SK-N-SH (cell line): ENCODE results near the gene POU2F3. TPM values are rescaled to one million over a fixed set of nuclear protein-coding genes. Genes with fewer than 3 reads are reported as not detected.

Source experiments
- CTCF ChIA-PET: fragments of 300-600, 350-600 bp; formaldehyde crosslinking; extraction: SDS; loops from one replicate; lab custom pipeline; 2021; lab: Yijun Ruan, JAX
- POLR2A ChIA-PET: fragments of 350-600 bp; sonication (Branson Sonifier 250); formaldehyde crosslinking; extraction: SDS; loops from one replicate; lab custom pipeline; 2020; ENCODE audit warnings: antibody characterized with exemption, inconsistent platforms; lab: Yijun Ruan, JAX
- DNase-seq: peaks from one replicate; pipeline ENCODE4 v3.0.0; 2012
- H2AFZ ChIP-seq: fragments of 200-600 bp; sonication (generic); 2 replicates; pipeline ENCODE4 v1.8.1; 2016; ENCODE audit warnings: antibody characterized with exemption, mild to moderate bottlenecking, low read depth
- H3F3A ChIP-seq: fragments of 200-600 bp; sonication (generic); replicated peaks from 2 replicates; pipeline ENCODE3; 2016; ENCODE audit warnings: antibody characterized with exemption, mild to moderate bottlenecking; ENCODE audit not compliant: insufficient read depth
- H3K27ac ChIP-seq, 2 experiments: fragments of 200-500 bp in 1 of 2; fragments of 200-600 bp in 1 of 2; sonication (Bioruptor generic) in 1 of 2; sonication (generic), shearing (Covaris generic) in 1 of 2; 2 replicates each; pipeline versions ENCODE4 v1.5.1 to v1.6.1; 2014 to 2016; ENCODE audit warnings: low read depth in 2 of 2, inconsistent platforms in 1 of 2, low read length in 1 of 2, mild to moderate bottlenecking in 1 of 2, mixed read lengths in 1 of 2
- H3K27me3 ChIP-seq: fragments of 200-600 bp; sonication (generic), shearing (Covaris generic); 2 replicates; pipeline ENCODE4 v1.6.1; 2016; ENCODE audit warnings: mixed run types; ENCODE audit not compliant: insufficient read depth
- H3K36me3 ChIP-seq, 2 experiments: fragments of 200-500 bp in 1 of 2; fragments of 200-600 bp in 1 of 2; sonication (Bioruptor generic) in 1 of 2; sonication (generic) in 1 of 2; replicated peaks in 1 of 2; 2 replicates each; pipeline versions ENCODE3 to v1.5.1; 2014 to 2016; ENCODE audit warnings: low read length in 1 of 2, mild to moderate bottlenecking in 1 of 2; ENCODE audit not compliant: insufficient read depth in 2 of 2, control insufficient read depth in 1 of 2
- H3K4me1 ChIP-seq, 2 experiments: fragments of 200-500 bp in 1 of 2; fragments of 200-600 bp in 1 of 2; sonication (Bioruptor generic) in 1 of 2; sonication (generic), shearing (Covaris generic) in 1 of 2; 2 replicates each; pipeline versions ENCODE4 v1.5.1 to v1.6.1; 2014 to 2016; ENCODE audit warnings: low read depth in 1 of 2, low read length in 1 of 2, mixed run types in 1 of 2; ENCODE audit not compliant: insufficient read depth in 2 of 2, control insufficient read depth in 1 of 2
- H3K4me2 ChIP-seq: fragments of 200-600 bp; sonication (generic), shearing (Covaris generic); 2 replicates; pipeline ENCODE4 v1.6.1; 2017; ENCODE audit warnings: mixed run types
- H3K4me3 ChIP-seq, 2 experiments: fragments of 200-500 bp in 1 of 2; fragments of 200-600 bp in 1 of 2; sonication (Bioruptor generic) in 1 of 2; sonication (generic), shearing (Covaris generic) in 1 of 2; 2 replicates each; pipeline versions ENCODE4 v1.5.1 to v1.8.1; 2014 to 2016; ENCODE audit warnings: low read depth in 2 of 2, inconsistent platforms in 1 of 2, low read length in 1 of 2, mild to moderate bottlenecking in 1 of 2, mixed read lengths in 1 of 2, moderate library complexity in 1 of 2
- H3K79me2 ChIP-seq: fragments of 200-600 bp; sonication (generic); 2 replicates; pipeline ENCODE4 v1.8.1; 2017; ENCODE audit warnings: mild to moderate bottlenecking; ENCODE audit not compliant: insufficient read depth
- H3K9ac ChIP-seq: fragments of 200-600 bp; sonication (generic); 2 replicates; pipeline ENCODE4 v1.6.1; 2017; ENCODE audit warnings: mixed run types
- H3K9me2 ChIP-seq: fragments of 200-600 bp; sonication (generic); 2 replicates; pipeline ENCODE4 v1.6.1; 2017; ENCODE audit warnings: mixed run types
- H3K9me3 ChIP-seq: fragments of 200-600 bp; sonication (generic); 2 replicates; pipeline ENCODE4 v1.6.1; 2017; ENCODE audit warnings: mixed run types, mild to moderate bottlenecking, moderate library complexity
- H4K20me1 ChIP-seq: fragments of 200-600 bp; sonication (generic); 2 replicates; pipeline ENCODE4 v1.6.1; 2017; ENCODE audit warnings: mild to moderate bottlenecking, mixed run types; ENCODE audit not compliant: insufficient read depth
- ELF1 ChIP-seq: IDR thresholded peaks from 2 replicates; pipeline ENCODE4 v1.4.0; 2012
- EP300 ChIP-seq, 2 experiments: IDR thresholded peaks; 2 replicates each; pipeline versions ENCODE4 v1.4.0 to v1.6.1; 2012; ENCODE audit warnings: borderline replicate concordance in 1 of 2, low read depth in 1 of 2, low read length in 1 of 2
- EZH2phosphoT487 ChIP-seq: fragments of 200-600 bp; sonication (generic); IDR thresholded peaks from 2 replicates; pipeline ENCODE4 v1.6.1; 2017; ENCODE audit warnings: low read depth, mixed run types, mild to moderate bottlenecking, antibody characterized with exemption, moderate library complexity, borderline replicate concordance
- FOXM1 ChIP-seq: IDR thresholded peaks from 2 replicates; pipeline ENCODE4 v1.4.0; 2012; ENCODE audit warnings: low read depth, mild to moderate bottlenecking
- JUND ChIP-seq: IDR thresholded peaks from 2 replicates; pipeline ENCODE4 v1.4.0; 2012
- MXI1 ChIP-seq: IDR thresholded peaks from 2 replicates; pipeline ENCODE4 v1.6.1; 2012; ENCODE audit warnings: mild to moderate bottlenecking, low read depth, low read length, improper control_type of control experiment
- NRF1 ChIP-seq: IDR thresholded peaks from 2 replicates; pipeline ENCODE4 v1.6.1; 2012; ENCODE audit warnings: low read depth, mild to moderate bottlenecking, low read length
- TAF1 ChIP-seq: IDR thresholded peaks from 2 replicates; pipeline ENCODE4 v1.6.1; 2012; ENCODE audit warnings: low read depth, mild to moderate bottlenecking, low read length, moderate library complexity, borderline replicate concordance
- USF2 ChIP-seq: fragments of 150-350 bp; IDR thresholded peaks from 2 replicates; pipeline ENCODE4 v1.6.1; 2017; ENCODE audit warnings: antibody characterized with exemption, low read length, low read depth, borderline replicate concordance
- WGBS: methylation state at CpG from one replicate; pipeline ENCODE4 v1.1.6; 2017; ENCODE audit warnings: low lambda C conversion rate; 5-methylcytosine and 5-hydroxymethylcytosine counted together
- polyA plus RNA-seq, 3 experiments: library from polyadenylated mRNA; depleted of rRNA; stranded (reverse); fragments of >200 nt; gene quantifications; 2 replicates each; pipeline ENCODE4 v1.2.3, GENCODE V29; 2012
- TF ChIP-seq, protein P1 (sequence below): IDR thresholded peaks from 2 replicates; pipeline ENCODE4 v1.4.0; 2012; ENCODE audit warnings: low read depth, borderline replicate concordance
- TF ChIP-seq, protein P2 (sequence below): IDR thresholded peaks from 2 replicates; pipeline ENCODE4 v1.6.1; 2012; ENCODE audit warnings: mild to moderate bottlenecking, low read depth, low read length, moderate library complexity

Gene POU2F3
- polyA plus RNA-seq, 1 of the 3 experiments (the other 2 are of a cell fraction) = 0.02 TPM

GRCh38 chr11:120203626-120204025 lies 36.3 kb upstream of the POU2F3 start:
- Histone ChIP-seq H3K9ac (no peak overlapping the region), H3K27me3 (peaks cover 7% of the 10 kb centered on the region; the same call in 1 of the 2 replicates), H3K9me2 (no peaks in the 10 kb centered on the region), H4K20me1 (no peaks in the 10 kb centered on the region), H2AFZ (no peak overlapping the region), H3K79me2 (no peaks in the 10 kb centered on the region), H3K4me1 (peaks cover 7 to 10% of the 10 kb centered on the region in 2 experiments; a peak in 2 of 4 replicates), H3K4me2 (no peak overlapping the region), H3K4me3 (no peak overlapping the region), H3K36me3 (no peaks in the 10 kb centered on the region), H3K27ac (no peak overlapping the region), H3K9me3 (no peaks in the 10 kb centered on the region), H3F3A (no peaks in the 10 kb centered on the region)
- TF ChIP-seq ELF1 (no peak), NRF1 (no peak), TAF1 (no peak), EP300 (IDR thresholded peaks at IDR 0.05; ENCODE audit: borderline replicate concordance in 1 of 2, low read depth in 1 of 2, low read length in 1 of 2) (peak in 1 of 2 experiments; percentile 57; a peak in 2 of 4 replicates)
- 88% methylated on average over 4 of the region's 4 CpGs for WGBS
- no peak for DNase-seq
- ChIA-PET CTCF (interaction anchor here (0.8 to 1.2 kb wide), 2 partner anchors 26 to 32 kb away, joined by 3 read pairs; no protein-coding TSS in a partner anchor), POLR2A (no interaction called here)

DNA sequence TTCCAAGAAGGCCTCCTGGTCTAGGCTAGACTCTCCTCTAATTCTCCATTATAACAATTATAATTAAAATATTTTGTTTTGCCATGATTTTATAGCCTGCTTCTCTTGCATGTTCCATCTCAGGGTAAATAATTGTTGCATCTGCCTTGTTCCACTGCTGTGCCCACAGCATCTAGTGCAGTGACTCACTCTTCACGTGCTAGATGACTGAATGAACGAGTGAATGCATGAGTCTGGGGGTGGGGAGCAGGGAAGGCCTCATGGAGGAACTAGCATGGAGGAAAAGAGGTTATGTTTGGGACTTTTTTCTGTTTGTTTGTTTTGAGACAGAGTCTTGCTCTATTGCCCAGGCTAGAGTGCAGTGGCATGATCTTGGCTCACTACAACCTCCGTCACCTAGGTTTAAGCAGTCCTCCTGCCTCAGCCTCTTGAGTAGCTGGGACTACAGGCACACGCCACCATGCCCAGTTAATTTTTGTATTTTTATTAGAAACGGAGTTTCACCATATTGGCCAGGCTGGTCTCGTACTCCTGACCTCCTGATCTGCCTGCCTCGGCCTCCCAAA lies 34.3 kb upstream of the POU2F3 start:
- 69% methylated on average over 7 of the region's 7 CpGs for WGBS
- TF ChIP-seq MXI1 (no peak), JUND (0 out of 2 replicates have a peak, but pooled peaks have one; percentile 5), EZH2phosphoT487 (no peak), FOXM1 (no peak), USF2 (no peak)
- TF ChIP-seq, protein P1, sequence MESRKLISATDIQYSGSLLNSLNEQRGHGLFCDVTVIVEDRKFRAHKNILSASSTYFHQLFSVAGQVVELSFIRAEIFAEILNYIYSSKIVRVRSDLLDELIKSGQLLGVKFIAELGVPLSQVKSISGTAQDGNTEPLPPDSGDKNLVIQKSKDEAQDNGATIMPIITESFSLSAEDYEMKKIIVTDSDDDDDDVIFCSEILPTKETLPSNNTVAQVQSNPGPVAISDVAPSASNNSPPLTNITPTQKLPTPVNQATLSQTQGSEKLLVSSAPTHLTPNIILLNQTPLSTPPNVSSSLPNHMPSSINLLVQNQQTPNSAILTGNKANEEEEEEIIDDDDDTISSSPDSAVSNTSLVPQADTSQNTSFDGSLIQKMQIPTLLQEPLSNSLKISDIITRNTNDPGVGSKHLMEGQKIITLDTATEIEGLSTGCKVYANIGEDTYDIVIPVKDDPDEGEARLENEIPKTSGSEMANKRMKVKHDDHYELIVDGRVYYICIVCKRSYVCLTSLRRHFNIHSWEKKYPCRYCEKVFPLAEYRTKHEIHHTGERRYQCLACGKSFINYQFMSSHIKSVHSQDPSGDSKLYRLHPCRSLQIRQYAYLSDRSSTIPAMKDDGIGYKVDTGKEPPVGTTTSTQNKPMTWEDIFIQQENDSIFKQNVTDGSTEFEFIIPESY = no peak
- TF ChIP-seq, protein P2, sequence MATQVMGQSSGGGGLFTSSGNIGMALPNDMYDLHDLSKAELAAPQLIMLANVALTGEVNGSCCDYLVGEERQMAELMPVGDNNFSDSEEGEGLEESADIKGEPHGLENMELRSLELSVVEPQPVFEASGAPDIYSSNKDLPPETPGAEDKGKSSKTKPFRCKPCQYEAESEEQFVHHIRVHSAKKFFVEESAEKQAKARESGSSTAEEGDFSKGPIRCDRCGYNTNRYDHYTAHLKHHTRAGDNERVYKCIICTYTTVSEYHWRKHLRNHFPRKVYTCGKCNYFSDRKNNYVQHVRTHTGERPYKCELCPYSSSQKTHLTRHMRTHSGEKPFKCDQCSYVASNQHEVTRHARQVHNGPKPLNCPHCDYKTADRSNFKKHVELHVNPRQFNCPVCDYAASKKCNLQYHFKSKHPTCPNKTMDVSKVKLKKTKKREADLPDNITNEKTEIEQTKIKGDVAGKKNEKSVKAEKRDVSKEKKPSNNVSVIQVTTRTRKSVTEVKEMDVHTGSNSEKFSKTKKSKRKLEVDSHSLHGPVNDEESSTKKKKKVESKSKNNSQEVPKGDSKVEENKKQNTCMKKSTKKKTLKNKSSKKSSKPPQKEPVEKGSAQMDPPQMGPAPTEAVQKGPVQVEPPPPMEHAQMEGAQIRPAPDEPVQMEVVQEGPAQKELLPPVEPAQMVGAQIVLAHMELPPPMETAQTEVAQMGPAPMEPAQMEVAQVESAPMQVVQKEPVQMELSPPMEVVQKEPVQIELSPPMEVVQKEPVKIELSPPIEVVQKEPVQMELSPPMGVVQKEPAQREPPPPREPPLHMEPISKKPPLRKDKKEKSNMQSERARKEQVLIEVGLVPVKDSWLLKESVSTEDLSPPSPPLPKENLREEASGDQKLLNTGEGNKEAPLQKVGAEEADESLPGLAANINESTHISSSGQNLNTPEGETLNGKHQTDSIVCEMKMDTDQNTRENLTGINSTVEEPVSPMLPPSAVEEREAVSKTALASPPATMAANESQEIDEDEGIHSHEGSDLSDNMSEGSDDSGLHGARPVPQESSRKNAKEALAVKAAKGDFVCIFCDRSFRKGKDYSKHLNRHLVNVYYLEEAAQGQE = no peak
- Histone ChIP-seq H2AFZ (no peak overlapping the region), H3K9me2 (no peaks in the 10 kb centered on the region), H3K27ac (no peak overlapping the region), H3F3A (peaks cover 2% of the 10 kb centered on the region), H3K4me1 (peaks cover 11 to 16% of the 10 kb centered on the region in 2 experiments; a peak in 3 of 4 replicates), H4K20me1 (no peaks in the 10 kb centered on the region), H3K79me2 (no peaks in the 10 kb centered on the region), H3K9ac (no peak overlapping the region), H3K9me3 (no peaks in the 10 kb centered on the region), H3K27me3 (peaks cover 7% of the 10 kb centered on the region; the same call in 1 of the 2 replicates), H3K36me3 (no peaks in the 10 kb centered on the region), H3K4me2 (no peak overlapping the region), H3K4me3 (no peak overlapping the region)
- CTCF ChIA-PET = interaction anchor here (0.8 to 3.7 kb wide), 5 partner anchors 15 to 97 kb away, joined by 3 to 15 read pairs (median 4); no protein-coding TSS in a partner anchor
- no peak for DNase-seq
- POLR2A ChIA-PET = no interaction called here
